DMS 273 treated with DMSO at 0.1 percent for 48 hours (cell line): ENCODE measurements around the gene SPINK4.

Experiments used
- DNase-seq: peaks from one replicate; lab custom pipeline; 2025; lab: John Stamatoyannopoulos, UW

SPINK4 gene

DNA sequence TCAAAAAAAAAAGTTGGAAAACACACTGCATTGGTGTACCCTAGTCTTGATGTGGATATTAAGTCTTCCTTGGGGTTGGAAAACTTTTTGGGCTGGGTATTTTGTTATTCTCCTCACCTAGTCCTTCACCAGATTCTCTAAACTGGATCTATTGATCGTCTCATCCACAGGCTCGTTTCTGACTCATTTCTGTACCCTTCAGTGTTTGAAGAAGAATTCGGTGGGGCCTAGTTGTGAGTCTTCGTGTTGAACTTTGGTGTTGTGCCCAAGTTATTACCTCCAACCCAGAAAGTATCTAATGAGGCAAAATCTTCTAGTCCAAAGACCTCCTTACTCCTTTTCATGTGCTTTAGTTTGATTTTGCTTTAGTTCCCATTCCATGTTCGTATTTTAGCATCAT lies 51.9 kb downstream of the SPINK4 start:
- DNase-seq, result no peak

DNA sequence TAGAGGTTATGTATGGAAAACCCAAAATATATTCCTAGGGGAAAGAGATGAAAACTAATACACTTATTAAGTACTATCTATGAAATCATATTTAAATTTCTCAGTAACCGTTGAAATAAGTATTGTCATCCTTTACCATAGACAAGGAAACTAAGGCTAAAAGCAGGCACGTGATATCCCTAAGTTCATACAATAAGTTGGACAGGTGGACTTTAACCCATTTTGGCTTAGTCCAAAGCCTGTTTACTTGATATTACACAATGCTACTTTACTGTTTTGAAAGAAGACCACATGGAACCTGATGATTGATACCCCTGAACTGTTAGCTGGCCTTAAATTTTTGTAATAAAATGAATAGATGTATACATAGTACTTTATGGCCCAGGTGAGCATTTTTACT lies 53.8 kb downstream of the SPINK4 start:
- no peak for DNase-seq

DNA sequence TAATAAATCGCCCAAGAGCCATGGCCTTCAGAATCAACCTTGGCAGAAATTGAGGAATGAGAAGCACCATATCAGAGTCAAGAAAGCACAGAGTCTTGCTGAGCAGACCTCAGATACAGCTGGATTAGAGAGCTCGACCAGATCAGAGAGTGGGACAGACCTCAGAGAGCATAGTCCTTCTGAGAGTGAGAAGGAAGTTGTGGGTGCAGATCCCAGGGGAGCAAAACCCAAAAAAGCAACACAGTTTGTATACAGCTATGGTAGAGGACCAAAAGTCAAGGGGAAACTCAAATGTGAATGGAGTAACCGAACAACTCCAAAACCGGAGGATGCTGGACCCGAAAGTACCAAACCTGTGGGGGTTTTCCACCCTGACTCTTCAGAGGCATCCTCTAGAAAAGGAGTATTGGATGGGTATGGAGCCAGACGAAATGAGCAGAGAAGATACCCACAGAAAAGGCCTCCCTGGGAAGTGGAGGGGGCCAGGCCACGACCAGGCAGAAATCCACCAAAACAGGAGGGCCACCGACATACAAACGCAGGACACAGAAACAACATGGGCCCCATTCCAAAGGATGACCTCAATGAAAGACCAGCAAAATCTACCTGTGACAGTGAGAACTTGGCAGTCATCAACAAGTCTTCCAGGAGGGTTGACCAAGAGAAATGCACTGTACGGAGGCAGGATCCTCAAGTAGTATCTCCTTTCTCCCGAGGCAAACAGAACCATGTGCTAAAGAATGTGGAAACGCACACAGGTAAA lies 54.9 kb downstream of the SPINK4 start:
- no peak for DNase-seq

DNA sequence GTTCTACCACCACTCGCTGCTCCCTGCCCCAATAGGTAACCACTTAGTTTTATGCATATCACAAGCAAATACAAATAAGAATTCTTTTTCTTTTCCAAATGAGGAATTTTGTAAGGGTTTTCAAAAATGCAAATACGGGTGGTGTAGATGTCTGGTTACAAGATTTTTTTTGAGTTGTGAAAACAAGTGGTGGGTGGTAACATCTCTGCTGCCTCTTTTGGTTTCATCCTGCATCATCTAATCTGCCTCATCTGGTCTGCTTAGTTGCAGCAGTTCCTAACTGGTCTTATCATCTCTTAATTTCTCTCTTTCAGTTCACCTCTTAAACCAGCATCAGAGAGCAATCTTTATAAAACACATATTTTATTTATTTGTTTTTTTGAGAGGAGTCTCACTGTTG lies 55.6 kb downstream of the SPINK4 start:
- no peak for DNase-seq

DNA sequence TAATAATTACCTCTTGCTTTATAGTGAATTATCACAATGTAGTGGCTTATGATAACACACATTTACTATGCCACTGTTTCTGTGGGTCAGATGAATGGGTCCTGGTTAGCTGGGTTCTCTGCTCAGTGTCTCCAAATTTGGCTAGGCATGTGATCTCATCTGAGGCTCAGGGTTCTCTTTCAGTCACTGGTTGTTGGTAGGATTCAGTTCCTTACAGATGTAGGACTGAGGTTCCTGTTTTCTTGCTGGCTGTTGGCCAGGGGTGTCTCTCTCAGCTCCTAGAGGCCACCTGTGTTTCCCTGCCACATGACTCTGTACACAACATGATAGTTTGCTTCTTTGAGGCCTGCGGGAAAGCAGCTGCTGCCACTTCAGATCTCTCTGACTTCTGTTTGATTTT lies 57.5 kb downstream of the SPINK4 start:
- no peak for DNase-seq
